ENCODE results near the gene CYB561D2.

DNA sequence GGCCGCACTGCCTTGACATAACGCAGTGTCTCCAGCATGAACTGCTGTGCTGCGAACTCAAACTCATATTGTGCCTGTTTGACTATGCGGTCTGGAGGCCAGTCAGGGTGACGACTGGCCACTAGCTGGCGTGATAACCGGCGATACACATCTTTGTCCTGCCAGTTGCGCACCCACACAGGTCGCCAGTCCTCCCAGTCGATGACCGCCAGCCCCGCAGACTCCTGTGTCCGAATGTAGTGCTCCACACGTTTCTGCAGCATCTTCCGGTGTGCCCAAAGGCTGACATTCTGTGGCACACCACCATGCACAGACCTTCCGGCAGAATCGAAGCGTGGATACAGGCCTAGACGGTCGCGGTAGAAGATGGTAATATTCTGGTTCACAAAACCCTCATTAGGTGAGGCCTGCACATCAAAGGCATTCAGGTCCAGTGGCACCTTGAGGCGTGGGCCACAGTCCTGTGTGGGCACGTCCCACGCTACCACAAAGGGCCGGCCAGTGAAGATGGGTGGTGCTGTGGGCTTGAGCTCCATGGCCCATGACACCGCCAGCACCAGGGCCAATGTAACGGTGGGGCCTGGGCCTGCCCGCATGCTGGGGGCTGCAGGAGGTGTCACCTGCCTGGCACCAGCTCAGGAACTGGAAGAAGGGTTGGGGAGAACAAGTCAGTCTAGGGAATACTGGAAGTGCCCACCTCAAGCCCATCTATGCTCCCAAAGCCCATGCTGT lies 30.6 kb upstream of the CYB561D2 start:
- TF ChIP-seq, protein P1, sequence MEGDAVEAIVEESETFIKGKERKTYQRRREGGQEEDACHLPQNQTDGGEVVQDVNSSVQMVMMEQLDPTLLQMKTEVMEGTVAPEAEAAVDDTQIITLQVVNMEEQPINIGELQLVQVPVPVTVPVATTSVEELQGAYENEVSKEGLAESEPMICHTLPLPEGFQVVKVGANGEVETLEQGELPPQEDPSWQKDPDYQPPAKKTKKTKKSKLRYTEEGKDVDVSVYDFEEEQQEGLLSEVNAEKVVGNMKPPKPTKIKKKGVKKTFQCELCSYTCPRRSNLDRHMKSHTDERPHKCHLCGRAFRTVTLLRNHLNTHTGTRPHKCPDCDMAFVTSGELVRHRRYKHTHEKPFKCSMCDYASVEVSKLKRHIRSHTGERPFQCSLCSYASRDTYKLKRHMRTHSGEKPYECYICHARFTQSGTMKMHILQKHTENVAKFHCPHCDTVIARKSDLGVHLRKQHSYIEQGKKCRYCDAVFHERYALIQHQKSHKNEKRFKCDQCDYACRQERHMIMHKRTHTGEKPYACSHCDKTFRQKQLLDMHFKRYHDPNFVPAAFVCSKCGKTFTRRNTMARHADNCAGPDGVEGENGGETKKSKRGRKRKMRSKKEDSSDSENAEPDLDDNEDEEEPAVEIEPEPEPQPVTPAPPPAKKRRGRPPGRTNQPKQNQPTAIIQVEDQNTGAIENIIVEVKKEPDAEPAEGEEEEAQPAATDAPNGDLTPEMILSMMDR (optimal IDR thresholded peaks at IDR 0.05 in 1 of 3, IDR thresholded peaks at IDR 0.05 in 1 of 3, conservative IDR thresholded peaks at IDR 0.05 in 1 of 3; ENCODE audit: extremely low read depth in 1 of 3, insufficient read depth in 2 of 3, low read length in 3 of 3) = no peak
- TF ChIP-seq EZH2 (IDR thresholded peaks at IDR 0.05; ENCODE audit: low read length) = no peak
